WI38 (cell line): Measurements from ENCODE around the gene LILRA5.
"Not testable (repeated sequence)": the region's sequence is repeated elsewhere in the genome, so short reads cannot be mapped to it uniquely, and the experiment has no call there.

Experiments
- H3K4me3 ChIP-seq: 2 replicates; pipeline ENCODE4 v1.5.1; 2011; ENCODE audit warnings: low read depth, mild to moderate bottlenecking, control low read depth, low read length
- CTCF ChIP-seq: IDR thresholded peaks from 2 replicates; pipeline ENCODE4 v1.5.1; 2012; ENCODE audit warnings: low read depth, mild to moderate bottlenecking, control low read depth, low read length

The LILRA5 gene

GRCh38 chr19:54298357-54299125 is 14.4 kb downstream of the LILRA5 start:
- no peak overlapping the region for H3K4me3 ChIP-seq
- TF ChIP-seq CTCF = no peak

- H3K4me3 ChIP-seq = no peak overlapping the region
- TF ChIP-seq CTCF = no peak
These were observed 15.1 kb downstream of the LILRA5 start for GRCh38 chr19:54297759-54298305.

GRCh38 chr19:54294539-54294938 is 18.4 kb downstream of the LILRA5 start:
- no peak overlapping the region for H3K4me3 ChIP-seq
- no peak for TF ChIP-seq CTCF

- not testable (repeated sequence) for H3K4me3 ChIP-seq
These were observed 23.8 kb downstream of the LILRA5 start for GRCh38 chr19:54289160-54289559.

GRCh38 chr19:54287456-54287855 is 25.5 kb downstream of the LILRA5 start:
- no peak overlapping the region for H3K4me3 ChIP-seq
- no peak for TF ChIP-seq CTCF

- H3K4me3 ChIP-seq = not testable (repeated sequence)
These were observed 26.7 kb downstream of the LILRA5 start for GRCh38 chr19:54286283-54286682.

GRCh38 chr19:54285427-54286056 is 27.4 kb downstream of the LILRA5 start:
- not testable (repeated sequence) for H3K4me3 ChIP-seq

- H3K4me3 ChIP-seq = no peak overlapping the region
- no peak for TF ChIP-seq CTCF
These were observed 30.1 kb downstream of the LILRA5 start for GRCh38 chr19:54282686-54283470.

GRCh38 chr19:54281729-54282075 is 31.3 kb downstream of the LILRA5 start:
- H3K4me3 ChIP-seq = not testable (repeated sequence)
